Measurements from ENCODE around the gene NPDC1. TPM values are rescaled to one million over a fixed set of nuclear protein-coding genes. Genes with fewer than 3 reads are reported as not detected.

Gene NPDC1
- total and polyA plus RNA-seq, 2 of the 8 experiments (the other 6 are each of a cell fraction or from before 2014, with no cell fraction given), result 26.2 to 44.1 TPM

DNA sequence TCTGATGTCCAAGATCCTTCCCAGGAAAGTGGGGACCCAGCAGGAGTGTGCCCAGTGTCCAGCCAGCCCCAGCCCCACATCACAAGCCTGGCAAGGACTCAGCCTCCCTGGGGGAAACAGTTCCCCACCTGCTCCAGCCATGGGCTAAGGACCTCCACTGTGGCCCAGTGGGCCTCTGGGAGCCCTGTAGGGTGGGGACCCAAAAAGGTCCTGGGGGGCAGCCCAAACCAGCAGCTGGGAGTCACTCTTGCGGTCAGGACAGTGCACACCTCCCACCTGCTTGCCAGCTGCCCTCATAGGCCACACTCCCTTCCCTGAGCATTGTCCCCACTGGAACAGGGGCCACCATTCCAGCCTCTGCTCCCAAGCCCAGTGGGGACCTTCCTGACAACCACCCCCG lies 19.6 kb downstream of the NPDC1 start:
- Histone ChIP-seq H3K36me3 (ENCODE audit: control insufficient read depth in 2 of 4, insufficient read depth in 4 of 4, low read length in 3 of 4) (no peaks in the 10 kb centered on the region), H3K79me1 (ENCODE audit: low read depth, low read length) (no peaks in the 10 kb centered on the region), H2AK5ac (ENCODE audit: low read depth, low read length) (no peak overlapping the region), H2BK20ac (ENCODE audit: low read length) (no peak overlapping the region), H2BK5ac (ENCODE audit: low read depth, low read length) (no peak overlapping the region), H3K23me2 (ENCODE audit: low read depth, low read length) (peaks cover 4% of the 10 kb centered on the region; the same call in 1 of the 2 replicates), H3K4me3 (ENCODE audit: extremely low read depth in 1 of 4, insufficient read depth in 2 of 4, low read depth in 3 of 4, low read length in 4 of 4) (no peak overlapping the region), H2AFZ (ENCODE audit: low read length) (no peak overlapping the region), H3K4me2 (ENCODE audit: insufficient read depth in 1 of 2, low read depth in 2 of 2, low read length in 2 of 2) (no peak overlapping the region), H4K5ac (ENCODE audit: insufficient read length, low read depth, low read length) (no peak overlapping the region), H2BK12ac (ENCODE audit: low read depth, low read length) (no peak overlapping the region), H3K14ac (ENCODE audit: insufficient read length) (no peak overlapping the region), H2BK15ac (ENCODE audit: low read length) (no peak overlapping the region), H3K79me2 (ENCODE audit: control insufficient read depth in 1 of 2, insufficient read depth in 2 of 2, low read length in 2 of 2) (no peaks in the 10 kb centered on the region), H3K9me3 (ENCODE audit: insufficient read depth in 2 of 2, low read depth in 1 of 2, low read length in 1 of 2) (no peaks in the 10 kb centered on the region), H2BK120ac (replicated peaks; ENCODE audit: low read depth, low read length) (no peak overlapping the region), H3K18ac (ENCODE audit: extremely low read depth, low read length) (no peak overlapping the region), H3K27me3 (replicated peaks in 1 of 4; ENCODE audit: control insufficient read depth in 3 of 4, extremely low read depth in 1 of 4, insufficient read depth in 3 of 4, low read length in 3 of 4) (peaks cover 1 to 27% (median 15%) of the 10 kb centered on the region in 4 experiments; a peak in 6 of 7 replicates), H3K56ac (replicated peaks; ENCODE audit: insufficient read length, low read depth, low read length) (no peak overlapping the region), H3K27ac (ENCODE audit: low read depth, low read length) (no peak overlapping the region), H3K4me1 (replicated peaks in 1 of 4; ENCODE audit: control insufficient read depth in 3 of 4, insufficient read depth in 4 of 4, low read length in 3 of 4) (peaks cover 0 to 14% (median 6%) of the 10 kb centered on the region in 4 experiments; a peak in 5 of 7 replicates), H4K20me1 (replicated peaks in 1 of 2; ENCODE audit: control insufficient read depth in 1 of 2, insufficient read depth in 2 of 2, low read length in 2 of 2) (peaks cover 0 to 6% of the 10 kb centered on the region in 2 experiments), H3K9ac (replicated peaks in 1 of 4; ENCODE audit: extremely low read depth in 1 of 4, low read depth in 3 of 4, low read length in 3 of 4) (no peak overlapping the region), H4K91ac (replicated peaks; ENCODE audit: insufficient read length, low read length) (no peak overlapping the region), H3K23ac (ENCODE audit: insufficient read length) (no peak overlapping the region), H4K8ac (ENCODE audit: extremely low read depth, insufficient read depth, low read length) (no peak overlapping the region), H3K4ac (replicated peaks; ENCODE audit: insufficient read length, low read depth, low read length) (no peak overlapping the region)
- POLR2A ChIA-PET (ENCODE audit: partially characterized antibody), result interaction anchor here (0.6 to 1.2 kb wide), 2 partner anchors 12 to 219 kb away, joined by 3 read pairs; no protein-coding TSS in a partner anchor
- DNase-seq (ENCODE audit: low read depth in 1 of 2, low spot score in 2 of 2) (no peak), FAIRE-seq (no peak)
- 90% methylated on average over 2 of the region's 2 CpGs; no CpG with 5 or more reads in 1 of the 2 experiments for whole genome bisulfite sequencing, 2 experiments (ENCODE audit: extremely low coverage in 1 of 2, insufficient coverage in 1 of 2, insufficient read length in 1 of 2, insufficient replicate concordance in 2 of 2, low coverage in 1 of 2, low lambda C conversion rate in 2 of 2, missing lambda C conversion rate in 1 of 2)
- CTCF ChIA-PET (ENCODE audit: partially characterized antibody), result interaction anchor here (0.6 to 8.5 kb wide), 16 partner anchors 9 to 333 kb away, joined by 3 to 110 read pairs (median 4); partner anchors contain the start of genes C8G, CLIC3, NPDC1 and PTGDS
- TF ChIP-seq KDM5A (IDR thresholded peaks at IDR 0.05; ENCODE audit: low read length) (no peak), KDM1A (IDR thresholded peaks at IDR 0.05; ENCODE audit: borderline replicate concordance, low read length) (no peak), NANOG (IDR thresholded peaks at IDR 0.05; ENCODE audit: insufficient read depth, low read depth, low read length, poor library complexity, severe bottlenecking) (no peak), SIX5 (IDR thresholded peaks at IDR 0.05; ENCODE audit: low read depth, low read length) (no peak), NRF1 (IDR thresholded peaks at IDR 0.05; ENCODE audit: low read depth, low read length) (no peak), GTF2F1 (IDR thresholded peaks at IDR 0.05; ENCODE audit: borderline replicate concordance, low read depth, low read length) (no peak), TAF7 (optimal IDR thresholded peaks at IDR 0.05; ENCODE audit: borderline replicate concordance, low read depth, low read length) (no peak), POLR2AphosphoS5 (IDR thresholded peaks at IDR 0.05; ENCODE audit: low read depth, low read length) (no peak)
- TF ChIP-seq, protein P1, sequence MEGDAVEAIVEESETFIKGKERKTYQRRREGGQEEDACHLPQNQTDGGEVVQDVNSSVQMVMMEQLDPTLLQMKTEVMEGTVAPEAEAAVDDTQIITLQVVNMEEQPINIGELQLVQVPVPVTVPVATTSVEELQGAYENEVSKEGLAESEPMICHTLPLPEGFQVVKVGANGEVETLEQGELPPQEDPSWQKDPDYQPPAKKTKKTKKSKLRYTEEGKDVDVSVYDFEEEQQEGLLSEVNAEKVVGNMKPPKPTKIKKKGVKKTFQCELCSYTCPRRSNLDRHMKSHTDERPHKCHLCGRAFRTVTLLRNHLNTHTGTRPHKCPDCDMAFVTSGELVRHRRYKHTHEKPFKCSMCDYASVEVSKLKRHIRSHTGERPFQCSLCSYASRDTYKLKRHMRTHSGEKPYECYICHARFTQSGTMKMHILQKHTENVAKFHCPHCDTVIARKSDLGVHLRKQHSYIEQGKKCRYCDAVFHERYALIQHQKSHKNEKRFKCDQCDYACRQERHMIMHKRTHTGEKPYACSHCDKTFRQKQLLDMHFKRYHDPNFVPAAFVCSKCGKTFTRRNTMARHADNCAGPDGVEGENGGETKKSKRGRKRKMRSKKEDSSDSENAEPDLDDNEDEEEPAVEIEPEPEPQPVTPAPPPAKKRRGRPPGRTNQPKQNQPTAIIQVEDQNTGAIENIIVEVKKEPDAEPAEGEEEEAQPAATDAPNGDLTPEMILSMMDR (IDR thresholded peaks at IDR 0.05; ENCODE audit: control extremely low read depth in 1 of 3, insufficient read depth in 1 of 3, low read depth in 1 of 3, low read length in 3 of 3), result no peak
- TF ChIP-seq, protein P2, sequence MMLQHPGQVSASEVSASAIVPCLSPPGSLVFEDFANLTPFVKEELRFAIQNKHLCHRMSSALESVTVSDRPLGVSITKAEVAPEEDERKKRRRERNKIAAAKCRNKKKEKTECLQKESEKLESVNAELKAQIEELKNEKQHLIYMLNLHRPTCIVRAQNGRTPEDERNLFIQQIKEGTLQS (IDR thresholded peaks at IDR 0.05; ENCODE audit: insufficient read depth, low read depth, low read length), result no peak
